ENCODE measurements around the gene TC2N.
"Not testable (repeated sequence)": the region's sequence is repeated elsewhere in the genome, so short reads cannot be mapped to it uniquely, and the experiment has no call there.

Gene TC2N

DNA sequence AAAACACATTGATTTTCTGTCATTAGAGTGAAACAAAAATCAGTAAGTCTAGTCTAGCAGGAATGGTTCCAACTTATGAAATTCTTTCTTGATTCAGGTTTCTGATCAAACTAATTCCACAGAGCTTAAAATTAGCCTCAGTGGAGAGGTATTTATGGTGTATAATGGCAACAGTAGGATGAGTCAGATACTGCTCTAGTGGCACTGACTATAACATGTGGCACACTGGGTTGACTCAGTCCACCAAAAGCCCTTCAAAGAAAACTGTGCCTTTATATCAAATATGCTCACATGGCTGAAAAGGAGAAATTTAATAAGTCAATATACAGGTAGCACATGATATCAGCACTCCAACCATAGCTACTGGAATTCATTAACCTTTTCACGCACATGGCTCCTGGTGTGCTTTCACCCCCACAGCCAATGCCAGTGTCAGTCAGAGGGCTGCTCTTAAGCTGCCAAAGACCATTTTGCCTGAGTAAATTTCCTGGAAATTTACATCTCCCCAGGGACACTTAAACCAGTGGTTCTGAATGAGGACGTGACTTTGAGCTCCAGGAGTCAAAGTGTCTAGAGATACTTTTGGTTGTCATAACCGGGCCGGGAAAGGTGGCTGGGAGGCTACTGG lies 113.7 kb downstream of the TC2N start:
- no peak for DNase-seq (ENCODE audit: low spot score)

DNA sequence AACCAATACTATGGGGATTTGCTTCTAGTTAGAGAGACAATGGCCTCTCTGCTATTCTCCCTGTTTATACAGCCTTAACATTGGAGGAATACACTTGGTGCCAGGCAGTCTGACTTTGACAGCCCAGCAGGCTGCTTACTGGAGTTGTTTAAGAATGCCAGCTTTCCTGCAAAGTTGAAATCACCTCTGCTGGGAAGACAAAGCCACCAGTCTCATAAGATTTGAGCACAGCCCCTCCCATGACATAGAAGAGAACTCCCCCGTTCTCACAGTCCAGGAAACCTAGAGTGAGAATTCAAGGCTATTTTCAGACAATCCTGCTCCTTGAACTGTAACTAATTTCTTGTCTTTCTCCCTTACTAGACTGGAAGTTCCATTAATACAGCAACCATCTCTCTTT lies 114.4 kb downstream of the TC2N start:
- DNase-seq (ENCODE audit: low spot score) = no peak

DNA sequence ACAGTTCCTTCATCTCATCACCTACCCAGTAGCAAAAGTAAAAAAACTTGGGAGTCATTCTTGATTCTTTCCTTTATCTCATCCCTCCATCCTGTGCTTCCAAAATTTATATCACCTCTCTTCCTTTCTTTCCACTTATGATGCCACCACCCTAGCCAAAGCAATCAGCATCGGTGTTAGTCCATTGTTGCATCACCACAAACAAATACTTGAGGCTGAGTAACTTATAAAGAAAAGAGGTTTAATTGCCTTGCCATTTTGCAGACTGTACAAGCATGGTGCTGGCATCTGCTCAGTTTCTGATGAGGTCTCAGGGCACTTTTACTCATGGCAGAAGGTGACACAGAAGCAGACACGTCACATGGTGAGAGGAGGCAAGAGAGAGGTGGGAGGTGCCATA lies 115.6 kb downstream of the TC2N start:
- no peak for DNase-seq (ENCODE audit: low spot score)

DNA sequence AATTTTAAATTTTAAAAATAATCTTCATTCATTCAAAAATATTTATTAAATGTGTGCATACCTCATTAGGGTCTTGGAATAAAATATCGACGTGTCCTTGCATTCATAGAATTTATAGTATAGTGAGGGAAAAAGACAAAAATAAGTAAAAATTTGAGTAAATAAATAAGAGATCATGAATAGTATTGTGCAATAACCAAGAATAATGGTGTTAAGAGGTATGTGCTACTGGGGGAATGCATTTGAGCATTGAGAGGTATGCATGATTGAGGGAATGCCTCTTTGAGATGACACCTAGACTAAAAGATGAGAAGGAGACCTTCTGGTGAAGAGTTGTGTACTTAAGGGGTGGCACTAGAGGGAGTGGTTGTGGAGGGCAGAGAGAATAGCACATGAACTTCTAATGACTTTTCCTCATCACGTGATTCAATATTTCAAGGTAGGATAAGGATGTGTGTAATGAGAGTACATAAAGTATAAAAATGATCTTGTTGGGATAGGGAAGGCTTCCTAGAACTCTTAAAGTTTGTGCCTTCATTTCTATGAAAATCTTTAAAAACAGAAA lies 116.6 kb downstream of the TC2N start:
- no peak for DNase-seq (ENCODE audit: low spot score)

DNA sequence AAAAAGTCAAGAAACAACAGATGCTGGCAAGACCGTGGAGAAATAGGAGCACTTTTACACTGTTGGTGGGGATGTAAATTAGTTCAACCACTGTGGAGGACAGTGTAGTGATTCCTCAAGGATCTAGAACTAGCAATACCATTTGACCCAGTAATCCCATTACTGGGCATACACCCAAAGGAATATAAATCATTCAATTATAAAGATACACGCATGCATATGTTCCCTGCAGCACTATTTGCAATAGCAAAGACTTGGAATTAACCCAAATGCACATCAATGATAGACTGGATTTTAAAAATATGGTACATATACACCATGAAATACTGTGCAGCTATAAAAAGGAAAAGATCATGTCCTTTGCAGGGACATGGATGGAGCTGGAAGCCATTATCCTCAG lies 117.5 kb downstream of the TC2N start:
- no peak for DNase-seq (ENCODE audit: low spot score)

DNA sequence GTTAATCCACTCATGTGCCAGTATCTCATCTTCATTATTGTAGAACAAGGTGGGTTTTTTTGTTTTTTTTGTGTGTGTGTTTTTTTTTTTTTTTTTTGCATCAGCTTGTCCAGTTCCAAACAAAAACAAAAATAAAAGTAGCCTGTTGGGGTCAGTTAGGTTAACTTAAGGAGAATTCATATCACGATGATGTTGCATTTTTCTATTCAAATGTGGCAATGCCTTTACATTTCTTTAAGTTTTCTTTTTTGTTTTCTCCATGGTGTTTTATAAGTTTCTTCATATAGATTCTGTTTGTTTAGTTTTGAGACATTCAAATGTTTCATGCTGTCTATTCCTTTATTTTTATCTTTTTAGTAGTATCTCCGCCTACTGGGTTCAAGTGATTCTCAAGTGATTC lies 119.3 kb downstream of the TC2N start:
- no peak for DNase-seq (ENCODE audit: low spot score)

DNA sequence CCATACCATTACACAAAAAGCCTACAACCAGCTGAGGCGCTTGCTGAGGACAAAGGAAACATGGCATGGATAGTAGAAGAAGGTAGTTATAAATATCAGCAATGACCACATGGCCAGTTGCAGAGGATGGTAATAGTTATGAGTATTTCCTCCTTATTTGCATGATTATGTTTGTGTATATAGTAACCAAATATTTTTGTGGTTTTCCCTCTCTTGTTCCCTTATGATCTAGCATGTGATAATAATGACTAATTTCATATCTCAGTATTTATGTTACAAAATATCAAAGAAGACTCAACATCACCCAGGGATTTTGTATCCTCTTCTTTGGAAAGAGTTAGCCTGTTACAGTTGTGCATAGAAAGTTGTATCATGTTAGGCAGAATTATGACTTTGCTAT lies 122.0 kb downstream of the TC2N start:
- no peak for DNase-seq (ENCODE audit: low spot score)

DNA sequence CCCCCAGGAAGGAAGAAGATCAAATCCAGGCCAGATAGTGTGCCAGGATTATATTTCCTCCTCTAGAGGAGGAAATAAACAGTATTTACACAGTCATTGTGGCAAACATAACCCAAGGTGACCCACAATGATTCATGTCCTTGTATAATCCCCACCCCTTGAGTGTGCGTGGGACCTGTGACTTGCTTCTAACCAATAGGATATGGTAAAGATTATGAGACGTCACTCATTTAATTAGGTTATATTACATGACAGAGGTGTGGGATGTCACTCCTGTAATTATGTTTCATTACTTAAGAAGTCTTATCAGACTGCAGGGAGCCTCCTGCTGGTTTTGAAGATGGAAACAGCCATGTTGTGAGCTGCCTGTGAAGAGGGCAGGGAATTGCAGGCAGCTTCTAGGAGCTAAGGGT lies 123.3 kb downstream of the TC2N start:
- no peak for DNase-seq (ENCODE audit: low spot score)

DNA sequence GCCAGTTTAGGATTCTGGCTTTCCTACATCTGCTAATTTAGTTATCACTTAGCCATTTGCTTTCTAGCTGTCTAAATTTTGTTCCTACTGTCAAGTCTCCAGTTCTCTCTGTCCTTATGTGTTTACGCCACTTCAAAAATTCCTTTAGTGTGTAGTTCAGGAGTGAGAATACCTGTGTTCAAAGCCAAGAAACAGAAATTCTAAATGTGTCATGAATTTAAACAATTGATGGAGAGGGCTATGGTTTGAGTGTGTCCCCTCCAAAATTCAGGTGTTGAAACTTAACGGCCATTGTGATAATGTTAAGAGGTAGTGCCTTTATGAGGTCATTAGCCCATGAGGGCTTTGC lies 124.1 kb downstream of the TC2N start:
- DNase-seq (ENCODE audit: low spot score) = no peak

DNA sequence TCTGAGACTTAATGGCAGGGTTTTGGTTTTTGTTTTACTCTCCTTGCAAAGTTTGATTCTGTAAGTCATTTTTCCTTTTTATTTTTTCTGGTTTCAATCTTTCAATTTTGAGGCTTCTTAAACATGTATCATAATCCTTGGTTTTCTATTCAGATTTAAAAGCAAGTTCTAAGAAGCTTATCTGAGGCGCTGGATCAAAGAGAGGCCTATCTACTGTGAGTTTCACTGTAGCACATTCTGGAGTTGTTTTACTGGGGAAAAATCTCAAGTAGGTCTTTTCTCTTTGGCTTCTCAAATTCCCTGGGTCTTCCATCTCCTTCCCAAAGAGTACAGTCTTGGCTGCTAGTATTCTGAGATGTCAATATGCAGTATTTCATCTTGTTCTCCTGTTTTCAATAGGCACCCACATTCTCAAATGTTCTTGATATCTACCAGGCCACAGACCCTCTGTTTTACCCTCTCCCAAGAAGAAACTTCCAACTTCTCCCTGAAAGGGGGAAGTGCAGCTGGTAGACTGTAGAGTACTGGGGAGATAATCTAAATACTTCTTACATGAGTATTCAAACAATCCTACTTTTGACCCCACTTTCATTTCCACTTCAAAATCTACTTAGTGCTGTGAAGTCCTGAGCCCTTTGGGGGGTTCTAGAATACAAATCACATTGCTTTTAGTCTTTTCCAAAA lies 124.6 kb downstream of the TC2N start:
- no peak for DNase-seq (ENCODE audit: low spot score)

DNA sequence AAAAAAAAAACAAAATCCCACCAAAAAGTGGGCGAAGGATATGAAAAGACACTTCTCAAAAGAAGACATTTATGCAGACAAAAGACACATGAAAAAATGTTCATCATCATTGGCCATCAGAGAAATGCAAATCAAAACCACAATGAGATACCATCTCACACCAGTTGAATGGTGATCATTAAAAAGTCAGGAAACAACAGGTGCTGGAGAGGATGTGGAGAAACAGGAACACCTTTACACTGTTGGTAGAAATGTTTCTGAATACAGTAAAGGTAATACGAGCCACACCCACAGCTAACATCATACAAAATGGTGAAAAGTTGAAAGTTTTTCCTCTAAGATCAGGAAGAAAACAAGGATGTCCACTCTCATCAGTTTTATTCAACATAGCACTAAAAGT lies 127.5 kb downstream of the TC2N start:
- not testable (repeated sequence) for DNase-seq (ENCODE audit: low spot score)

DNA sequence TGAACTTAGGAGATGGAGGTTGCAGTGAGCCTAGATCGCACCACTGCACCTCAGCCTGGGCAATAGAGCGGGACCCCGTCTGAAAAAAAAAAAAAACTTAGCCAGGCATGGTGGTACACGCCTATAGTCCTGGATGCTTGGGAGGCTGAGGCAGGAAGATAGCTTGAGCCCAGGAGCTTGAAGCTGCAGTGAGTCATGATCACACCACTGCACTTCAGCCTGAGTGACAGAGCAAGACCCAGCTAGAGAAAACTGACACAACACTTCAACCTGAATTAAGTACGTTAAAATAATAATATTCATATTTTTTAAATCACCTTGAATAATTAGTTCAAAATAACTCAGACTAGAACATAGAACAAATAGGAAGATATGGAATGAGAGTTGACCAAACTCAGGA lies 129.7 kb downstream of the TC2N start:
- DNase-seq (ENCODE audit: low spot score) = no peak

DNA sequence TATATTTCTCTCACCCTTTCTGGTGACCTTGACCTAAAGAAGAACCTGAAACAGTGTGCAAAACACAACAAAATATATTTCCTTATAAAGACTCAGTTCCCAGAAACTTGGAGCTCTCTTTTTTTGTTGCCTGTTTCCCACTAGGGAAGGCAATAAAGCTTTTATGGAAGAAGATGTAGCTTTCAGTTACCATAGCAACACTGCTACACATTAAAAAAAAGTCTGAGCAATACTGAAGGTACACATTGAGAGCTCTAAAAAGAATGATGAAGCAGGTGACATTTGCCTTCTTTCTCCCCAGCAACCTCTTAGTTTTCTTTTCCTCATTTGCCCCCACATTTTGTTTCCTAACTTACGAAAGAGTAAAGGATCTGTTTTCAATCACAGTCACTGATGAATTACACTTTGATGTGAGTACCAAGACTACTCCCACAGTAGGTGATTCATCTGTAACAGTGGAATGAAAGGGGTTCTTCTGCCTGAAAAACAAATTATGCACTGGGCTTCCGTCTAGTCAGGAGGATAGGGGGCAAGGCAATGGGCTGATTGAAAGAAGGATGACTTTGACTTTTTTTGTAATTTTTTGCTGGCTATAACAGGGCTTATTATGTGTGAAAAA lies 134.4 kb downstream of the TC2N start:
- DNase-seq (ENCODE audit: low spot score) = no peak

DNA sequence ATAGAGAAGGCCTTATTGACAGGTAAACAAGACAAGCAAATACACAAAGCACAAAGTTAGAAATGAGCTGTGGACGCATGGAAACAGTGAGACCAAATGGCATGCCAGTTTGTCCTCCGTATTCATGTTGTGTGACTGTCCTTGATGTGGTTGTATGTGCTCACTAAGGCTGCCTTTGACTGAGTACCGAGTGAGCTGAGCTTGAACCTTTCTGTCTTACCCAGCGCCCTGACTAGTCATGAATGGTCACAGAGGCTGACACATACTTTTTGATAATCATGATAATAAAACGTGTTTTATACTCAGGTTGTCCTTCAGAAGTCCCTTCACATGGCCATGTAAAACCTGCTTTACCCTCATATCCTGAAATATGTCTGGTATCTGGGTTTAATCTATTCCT lies 134.9 kb downstream of the TC2N start:
- DNase-seq (ENCODE audit: low spot score) = no peak

DNA sequence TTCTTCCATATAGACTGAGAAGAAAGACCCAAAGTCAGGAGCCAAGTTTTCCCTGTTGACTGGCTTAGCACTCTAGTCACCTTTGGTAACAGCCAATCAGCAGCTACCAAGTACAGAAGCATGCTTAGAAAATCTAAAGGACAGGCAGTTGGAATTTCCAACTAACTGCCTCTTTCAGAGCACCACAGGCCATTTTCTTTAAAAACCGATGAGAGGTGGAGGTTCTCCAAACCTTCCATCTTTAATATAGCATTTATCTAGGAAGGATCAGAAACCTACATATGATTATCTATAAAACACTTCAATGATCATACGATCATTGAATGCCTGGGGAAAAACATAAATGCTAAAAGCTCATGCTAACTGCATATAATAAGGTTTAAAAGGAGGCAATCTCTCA lies 135.3 kb downstream of the TC2N start, which contains the start of gene CATSPERB:
CATSPERB (minus strand) TSS at position 101 of the 400 bp plus-strand sequence. CDS start 2,607 bp downstream, outside the sequence.
- no peak for DNase-seq (ENCODE audit: low spot score)

DNA sequence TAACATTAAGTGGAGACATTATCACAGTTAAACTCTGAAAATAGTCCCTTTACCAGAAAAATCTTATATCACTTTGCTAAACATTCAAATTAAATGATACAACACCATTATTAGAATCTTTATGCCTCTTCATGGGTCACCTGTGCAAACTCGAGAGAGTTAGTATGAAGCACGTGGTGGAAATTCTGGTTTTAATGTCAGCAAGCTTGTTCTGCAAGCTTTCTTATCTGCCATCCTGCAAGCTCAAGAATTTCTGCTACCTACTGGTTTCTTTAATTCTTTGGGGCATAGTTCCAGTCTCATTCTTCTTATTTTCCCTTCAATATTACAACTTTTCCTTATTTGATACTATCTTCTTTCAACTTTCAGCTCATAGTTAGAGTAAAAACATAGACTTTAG lies 136.3 kb downstream of the TC2N start:
- DNase-seq (ENCODE audit: low spot score) = no peak

DNA sequence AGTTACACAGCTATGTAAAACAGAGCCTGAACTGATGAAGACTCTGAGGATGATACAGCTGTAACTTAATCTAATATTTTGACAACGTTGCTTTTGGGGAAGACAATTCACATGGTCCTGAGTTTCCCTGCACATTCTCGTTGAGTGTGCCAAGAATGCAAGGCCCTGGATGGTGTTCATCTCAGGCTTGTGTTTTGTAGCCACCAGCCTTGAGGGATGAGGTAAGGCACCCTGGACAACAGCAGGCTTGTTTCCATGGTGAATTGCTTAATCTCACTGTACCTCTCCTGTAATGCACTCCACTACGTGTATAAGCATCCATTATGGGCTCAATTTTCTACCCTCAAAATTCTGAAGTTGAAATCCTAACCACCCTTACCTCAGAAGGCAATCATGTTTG lies 137.6 kb downstream of the TC2N start:
- DNase-seq (ENCODE audit: low spot score) = no peak
